NCI-H748 (cell line): ENCODE measurements around the gene RNF214.

Experiments used
- DNase-seq: peaks from one replicate; lab custom pipeline; 2025; ENCODE audit not compliant: unreplicated experiment; lab: John Stamatoyannopoulos, UW

RNF214 gene

DNA sequence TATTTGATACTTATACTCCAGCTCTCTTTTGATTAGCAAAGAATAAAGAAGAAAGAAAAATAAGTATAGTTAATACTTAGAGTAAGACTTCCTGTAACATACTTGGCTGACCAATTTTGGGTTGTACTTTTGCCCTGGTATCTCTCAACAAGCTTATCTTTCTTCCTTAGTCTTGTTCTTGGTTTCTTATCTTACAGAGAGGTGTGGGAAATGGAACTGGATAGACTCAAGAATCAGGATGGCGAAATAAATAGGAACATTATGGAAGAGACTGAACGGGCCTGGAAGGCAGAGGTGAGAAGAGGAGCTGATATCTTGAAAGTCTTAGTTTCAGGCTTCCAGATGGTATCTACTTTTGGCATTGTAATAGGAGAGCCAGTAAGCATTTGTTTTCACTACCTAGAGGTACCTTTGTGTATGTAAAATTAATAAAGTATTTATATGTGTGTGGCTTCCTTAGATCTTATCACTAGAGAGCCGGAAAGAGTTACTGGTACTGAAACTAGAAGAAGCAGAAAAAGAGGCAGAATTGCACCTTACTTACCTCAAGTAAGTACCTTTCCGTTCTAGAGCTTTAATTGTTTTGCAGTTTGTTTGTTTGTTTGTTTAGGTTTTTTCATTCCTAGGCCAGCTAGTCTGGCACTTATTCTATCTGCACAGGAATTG is 47.4 kb downstream of the RNF214 start:
- DNase-seq: no peak

DNA sequence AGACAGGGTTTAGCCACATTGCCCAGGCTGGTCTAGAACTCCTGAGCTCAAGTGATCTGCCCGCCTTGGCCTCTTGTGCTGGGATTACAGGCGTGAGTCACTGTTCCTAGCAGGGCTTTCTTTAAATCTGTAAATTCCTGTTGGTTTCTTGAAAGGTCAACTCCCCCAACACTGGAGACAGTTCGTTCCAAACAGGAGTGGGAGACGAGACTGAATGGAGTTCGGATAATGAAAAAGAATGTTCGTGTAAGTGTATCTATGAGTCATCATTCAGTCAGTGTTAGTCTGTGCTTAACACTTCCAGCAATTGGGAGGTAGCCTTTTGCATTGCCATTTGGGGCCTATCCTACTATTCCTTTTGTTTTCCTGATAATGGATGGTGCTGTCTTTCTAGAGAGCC is 48.7 kb downstream of the RNF214 start:
- no peak for DNase-seq

DNA sequence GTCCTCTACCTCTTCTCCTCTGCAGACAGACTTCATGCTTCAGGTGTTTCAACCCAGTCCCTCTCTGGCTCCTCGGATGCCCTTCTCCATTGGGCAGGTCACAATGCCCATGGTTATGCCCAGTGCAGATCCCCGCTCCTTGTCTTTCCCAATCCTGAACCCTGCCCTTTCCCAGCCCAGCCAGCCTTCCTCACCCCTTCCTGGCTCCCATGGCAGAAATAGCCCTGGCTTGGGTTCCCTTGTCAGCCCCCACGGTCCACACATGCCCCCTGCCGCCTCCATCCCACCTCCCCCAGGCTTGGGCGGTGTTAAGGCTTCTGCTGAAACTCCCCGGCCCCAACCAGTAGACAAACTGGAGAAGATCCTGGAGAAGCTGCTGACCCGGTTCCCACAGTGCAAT is 49.4 kb downstream of the RNF214 start:
- no peak for DNase-seq

DNA sequence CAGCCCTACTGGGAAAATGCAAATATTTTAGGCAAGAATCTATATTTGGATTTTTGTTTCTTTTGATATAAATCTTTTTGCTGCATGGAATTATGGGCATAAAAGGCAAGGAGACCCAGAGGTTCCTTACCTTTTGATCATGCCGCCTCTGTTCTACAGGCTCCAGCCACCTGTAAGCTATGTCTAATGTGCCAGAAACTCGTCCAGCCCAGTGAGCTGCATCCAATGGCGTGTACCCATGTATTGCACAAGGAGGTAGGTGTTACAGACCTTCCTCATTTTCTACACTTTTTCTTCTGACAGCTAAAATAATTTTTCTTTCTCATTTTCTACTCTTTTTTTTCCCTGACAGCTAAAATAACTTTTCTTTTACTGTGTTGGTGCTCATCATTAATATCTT is 50.5 kb downstream of the RNF214 start:
- no peak for DNase-seq

DNA sequence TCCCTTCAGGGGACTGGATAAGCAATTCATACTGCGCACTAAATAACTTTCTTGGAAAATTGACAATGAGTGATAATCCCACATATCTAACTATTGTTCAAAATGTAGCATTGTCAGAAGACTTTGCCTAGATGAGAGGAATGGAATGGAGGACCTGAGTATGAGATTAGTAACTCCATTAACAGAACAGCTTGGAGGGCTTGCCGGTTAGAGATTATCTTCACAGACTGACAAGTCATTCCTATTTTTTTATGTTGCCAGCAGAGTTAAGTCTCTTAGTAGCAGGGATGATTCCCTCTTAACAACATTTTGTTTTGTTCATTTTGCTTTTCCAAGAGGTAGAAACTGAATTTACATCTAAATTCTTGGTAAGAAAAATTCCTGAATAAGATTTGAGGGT is 51.6 kb downstream of the RNF214 start:
- no peak for DNase-seq

DNA sequence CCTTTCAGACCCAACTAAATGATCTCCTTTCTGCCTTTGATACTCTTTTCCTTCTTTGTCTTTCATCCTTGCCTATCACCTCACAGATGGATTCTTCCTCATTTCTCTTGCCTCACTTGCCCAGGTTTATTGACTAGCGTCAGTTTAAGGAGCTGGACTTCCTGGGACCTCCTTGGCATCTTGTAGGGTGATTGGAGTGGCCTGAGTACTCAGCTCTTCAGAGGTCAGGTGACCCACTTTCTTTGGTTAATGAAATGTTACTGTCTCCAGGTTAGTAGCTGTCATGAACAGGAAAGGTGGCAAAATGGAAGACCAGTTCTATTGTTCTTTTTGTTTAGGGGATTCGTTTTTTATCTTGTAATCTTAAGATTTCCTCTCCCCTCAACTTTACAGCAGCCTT is 54.1 kb downstream of the RNF214 start:
- DNase-seq: no peak

DNA sequence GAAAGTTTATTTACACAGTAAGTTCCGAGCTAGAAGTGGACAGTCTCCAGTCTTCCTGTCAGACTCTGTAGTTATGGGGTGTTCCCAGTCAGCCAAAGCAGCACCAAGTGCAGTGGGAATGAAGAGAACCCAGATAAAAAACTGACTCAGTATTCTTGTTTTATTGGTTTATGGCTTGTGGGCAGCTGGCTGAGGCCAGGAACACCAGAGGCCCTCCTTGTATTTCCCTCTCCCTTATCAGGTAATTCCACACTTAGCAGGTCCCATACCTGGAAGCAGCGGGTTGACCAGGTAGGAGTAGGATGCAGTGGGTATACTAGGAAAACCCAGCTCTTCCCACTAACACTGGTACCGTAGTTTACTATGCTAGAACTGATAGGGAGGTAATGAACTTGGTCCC is 55.2 kb downstream of the RNF214 start:
- no peak for DNase-seq

DNA sequence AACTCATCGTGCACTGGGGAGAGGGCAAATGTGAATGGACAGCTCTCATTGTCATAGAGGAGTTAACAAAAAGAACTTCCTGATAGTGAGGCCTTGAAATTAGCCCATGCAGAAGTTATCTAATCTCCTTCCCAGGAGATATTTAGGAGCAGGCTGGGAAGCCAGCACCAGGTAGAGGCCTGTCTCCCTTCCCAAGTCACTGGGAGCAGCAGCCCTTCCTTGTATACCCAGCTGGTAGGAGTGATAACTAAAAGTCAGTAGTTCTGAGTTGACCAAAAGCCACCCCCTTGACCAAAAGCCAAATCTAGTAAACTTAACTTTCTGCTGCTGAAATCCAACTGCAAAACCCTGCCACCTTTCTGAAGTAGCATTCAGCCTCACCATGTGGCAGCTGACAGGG is 57.3 kb downstream of the RNF214 start:
- DNase-seq: no peak

- DNase-seq: no peak
Measured at GRCh38 chr11:117290809-117291396, 58.4 kb downstream of the RNF214 start, which contains the start of gene BACE1-AS. Gene BACE1-AS, plus strand, starts transcription at chr11:117291346.

GRCh38 chr11:117292616-117293015 is 60.1 kb downstream of the RNF214 start:
- DNase-seq: no peak

GRCh38 chr11:117295438-117296137 is 63.1 kb downstream of the RNF214 start:
- DNase-seq: no peak

DNA sequence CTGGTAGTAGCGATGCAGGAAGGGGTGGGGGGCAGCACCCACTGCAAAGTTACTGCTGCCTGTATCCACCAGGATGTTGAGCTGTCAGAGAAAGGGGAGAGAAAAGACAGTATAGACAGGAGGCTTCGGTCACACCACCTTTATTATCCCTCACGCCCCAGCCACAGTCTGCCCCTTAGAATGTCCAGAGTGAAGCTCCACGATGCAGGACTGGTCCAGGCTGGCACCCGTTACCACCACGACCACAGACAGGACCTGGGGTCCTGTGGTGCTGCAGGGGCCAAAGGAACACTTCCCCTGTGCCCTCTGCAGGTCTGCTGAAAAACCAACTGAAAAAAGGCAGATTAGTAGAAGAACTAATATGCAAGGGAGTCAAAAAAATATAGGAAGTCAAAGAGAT is 64.4 kb downstream of the RNF214 start:
- DNase-seq: no peak

GRCh38 chr11:117298195-117298594 is 65.7 kb downstream of the RNF214 start:
- no peak for DNase-seq

- no peak for DNase-seq
Measured at GRCh38 chr11:117299351-117300282, 67.1 kb downstream of the RNF214 start.

GRCh38 chr11:117300283-117300663 is 67.8 kb downstream of the RNF214 start:
- no peak for DNase-seq

DNA sequence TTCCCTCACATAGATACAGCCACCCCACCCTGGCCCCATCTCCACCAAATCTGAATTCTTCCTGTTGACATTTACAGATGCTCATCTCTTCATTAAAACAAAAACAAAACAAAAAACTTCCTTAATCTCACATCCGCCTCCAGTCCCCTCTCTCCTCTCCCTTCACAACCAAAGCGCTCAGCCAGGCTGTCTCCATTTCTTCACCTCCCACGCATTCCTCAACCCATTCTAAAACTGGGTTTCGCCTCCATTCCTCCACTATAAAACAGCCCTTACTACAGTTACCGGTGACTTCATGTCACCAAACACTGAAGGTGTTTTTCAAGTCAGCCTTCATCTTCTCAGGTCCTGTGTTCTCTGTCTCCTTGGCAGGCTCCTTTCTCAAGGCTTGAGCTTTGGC is 68.3 kb downstream of the RNF214 start:
- DNase-seq: no peak

DNA sequence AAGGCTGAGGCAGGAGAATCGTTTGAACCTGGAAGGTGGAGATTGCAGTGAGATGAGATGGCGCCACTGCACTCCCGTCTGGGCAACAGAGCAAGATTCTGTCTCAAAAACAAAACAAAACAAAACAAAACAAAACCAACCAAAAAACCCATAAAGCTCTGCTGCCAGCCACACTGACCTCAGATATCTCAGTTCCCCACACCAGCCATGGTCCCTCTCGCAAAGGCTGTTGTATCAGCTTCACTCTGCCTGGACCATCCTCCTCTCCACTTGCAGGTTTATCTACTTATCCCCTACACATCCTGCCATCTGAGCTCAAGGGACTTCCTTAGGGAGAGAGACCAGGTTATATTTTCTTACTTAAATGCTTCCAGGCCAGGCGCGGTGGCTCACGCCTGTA is 69.8 kb downstream of the RNF214 start:
- no peak for DNase-seq

DNA sequence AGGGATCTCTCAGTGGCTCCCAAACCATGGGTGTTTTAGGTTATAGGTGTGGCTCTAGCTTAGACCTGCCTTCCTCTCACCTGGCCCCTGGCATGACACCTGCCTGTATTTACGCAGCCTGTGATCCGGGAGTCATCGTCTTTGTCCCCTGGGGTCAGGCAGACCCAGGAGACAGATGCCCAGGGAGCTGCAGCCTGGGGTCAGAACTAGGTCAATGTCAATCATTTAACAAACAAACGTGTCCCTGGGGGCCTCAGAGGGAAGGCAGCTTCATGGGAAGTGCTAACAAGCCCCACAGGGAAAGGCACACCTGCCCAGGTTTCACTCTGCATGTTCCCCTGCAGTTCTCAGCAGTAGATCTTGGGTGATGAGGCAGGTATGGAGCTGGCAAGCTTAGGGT is 70.6 kb downstream of the RNF214 start:
- DNase-seq: peak; percentile 27

DNA sequence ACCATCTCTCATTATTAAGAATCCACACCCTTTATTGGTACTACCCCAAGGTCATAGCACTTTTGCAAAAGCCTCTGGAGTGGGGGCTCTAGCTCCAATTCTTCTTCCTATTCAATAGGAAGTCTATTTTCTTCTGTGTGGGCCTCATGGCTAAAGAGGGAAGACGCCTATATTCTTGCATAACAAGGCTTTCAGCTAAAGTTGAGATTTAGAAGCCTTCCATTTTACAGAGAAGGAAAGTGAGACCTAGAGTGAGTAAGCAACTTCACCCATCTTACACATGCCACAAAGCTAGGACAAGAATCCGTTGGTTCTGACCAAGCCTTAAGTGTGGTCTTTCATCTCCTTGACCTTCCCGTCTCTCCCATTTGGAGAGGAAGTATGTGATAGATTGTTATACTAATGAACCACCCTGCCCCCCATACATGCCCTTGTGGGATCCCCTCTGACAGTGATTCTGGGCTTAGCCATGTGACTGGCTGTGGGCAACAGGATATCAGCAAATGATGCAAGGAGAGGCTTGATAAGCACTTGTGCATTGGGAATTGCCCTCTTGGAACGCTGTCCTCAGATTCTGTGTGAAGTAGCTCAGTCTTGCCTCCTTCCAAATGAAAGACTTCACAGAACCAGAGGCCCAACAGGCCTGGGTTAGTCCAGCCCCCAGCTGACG is 71.3 kb downstream of the RNF214 start:
- no peak for DNase-seq

GRCh38 chr11:117305145-117305544 is 72.7 kb downstream of the RNF214 start:
- DNase-seq: no peak

GRCh38 chr11:117309310-117309709 is 76.8 kb downstream of the RNF214 start:
- no peak for DNase-seq
